GM19372 (cell line): Measurements from ENCODE around the gene MAOA.
"Not testable (repeated sequence)": the region's sequence is repeated elsewhere in the genome, so short reads cannot be mapped to it uniquely, and the experiment has no call there.

Experiments
- ATAC-seq: cut with Tn5 transposase; IDR thresholded peaks from one replicate; pipeline ENCODE4 v1.9.1; 2021; ENCODE audit warnings: mild to moderate bottlenecking, low read depth, moderate library complexity; ENCODE audit not compliant: unreplicated experiment

The MAOA gene

DNA sequence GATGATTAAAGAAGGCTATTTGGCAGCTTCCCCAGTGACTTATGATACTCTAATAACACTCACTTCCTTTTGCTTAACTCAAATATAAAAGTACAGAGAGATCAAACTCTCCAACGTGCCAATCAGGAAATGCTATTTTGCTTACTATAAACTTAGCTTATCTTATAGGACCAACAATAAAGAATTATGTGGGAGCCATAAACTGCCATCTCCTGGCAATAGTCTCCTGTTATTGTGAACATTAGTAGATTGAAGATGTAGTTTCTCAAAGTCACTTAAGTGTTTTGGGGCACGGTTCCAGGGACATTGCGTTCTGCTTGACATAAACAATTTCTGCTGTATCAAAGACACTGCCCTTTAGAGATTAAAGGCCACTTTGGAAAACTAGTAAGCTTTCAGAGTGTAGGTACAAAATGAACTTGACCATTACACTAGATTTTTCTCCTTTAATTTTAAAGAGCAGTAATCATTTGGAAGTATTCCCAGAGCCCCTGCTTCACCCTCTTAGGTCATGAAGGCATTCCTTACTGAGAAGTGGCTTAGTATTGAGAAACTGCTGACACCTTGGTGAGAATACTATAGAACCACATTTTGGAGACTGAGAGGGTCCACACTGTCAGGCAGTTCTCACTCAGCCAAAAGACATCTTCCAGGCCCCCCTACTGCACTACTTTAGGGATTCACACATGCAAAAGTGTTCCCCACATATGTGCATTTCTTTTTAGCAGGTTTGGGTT is 51.9 kb downstream of the MAOA start:
- no peak for ATAC-seq

- ATAC-seq = no peak
These were observed 60.0 kb downstream of the MAOA start for GRCh38 chrX:43716144-43716543.

DNA sequence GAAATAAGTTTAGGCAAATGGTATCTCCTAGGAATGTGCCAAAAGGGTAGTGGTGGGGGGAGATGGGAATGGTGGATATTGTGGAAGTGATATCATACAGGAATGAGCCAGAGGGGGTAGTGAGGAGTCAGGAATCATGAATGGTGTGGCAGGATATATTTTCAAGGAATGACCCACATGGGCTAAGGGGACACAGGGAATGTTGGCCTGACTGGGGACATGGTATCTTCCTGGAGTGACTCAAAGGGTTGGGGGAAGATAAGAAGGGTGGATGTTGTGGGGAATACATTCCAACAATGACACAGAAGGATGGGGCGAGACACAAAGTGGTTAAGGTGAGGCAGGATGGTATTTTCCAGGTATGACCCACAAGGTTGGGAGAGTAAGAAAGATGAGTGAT is 60.6 kb downstream of the MAOA start:
- no peak for ATAC-seq

- no peak for ATAC-seq
These were observed 61.1 kb downstream of the MAOA start for GRCh38 chrX:43717161-43717560.

- ATAC-seq = no peak
These were observed 62.0 kb downstream of the MAOA start for GRCh38 chrX:43718081-43718480.

DNA sequence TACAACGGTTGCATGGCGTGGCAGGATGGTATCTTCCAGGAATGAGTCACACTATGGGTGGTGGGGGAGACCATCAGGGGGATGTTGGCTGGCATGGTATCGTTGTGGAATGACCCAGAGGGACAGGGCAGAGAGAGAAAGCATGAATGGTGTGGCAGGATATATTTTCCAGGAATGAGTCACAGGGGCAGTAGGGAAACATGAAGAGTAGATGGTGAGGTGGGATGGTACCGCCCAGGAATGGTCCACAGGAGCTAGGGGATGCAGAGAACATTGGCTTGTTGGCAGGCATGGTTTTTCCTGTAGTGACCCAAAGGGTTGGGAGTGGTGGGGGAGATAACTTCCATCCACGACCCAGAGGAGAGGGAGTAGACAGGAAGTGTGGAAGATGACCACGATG is 62.4 kb downstream of the MAOA start:
- ATAC-seq = no peak

GRCh38 chrX:43718956-43719355 is 62.9 kb downstream of the MAOA start:
- ATAC-seq = no peak

- ATAC-seq = no peak
These were observed 64.0 kb downstream of the MAOA start for GRCh38 chrX:43720082-43720481.

GRCh38 chrX:43720961-43721360 is 64.9 kb downstream of the MAOA start:
- no peak for ATAC-seq

- ATAC-seq = not testable (repeated sequence)
These were observed 69.1 kb downstream of the MAOA start for GRCh38 chrX:43725227-43725626.

DNA sequence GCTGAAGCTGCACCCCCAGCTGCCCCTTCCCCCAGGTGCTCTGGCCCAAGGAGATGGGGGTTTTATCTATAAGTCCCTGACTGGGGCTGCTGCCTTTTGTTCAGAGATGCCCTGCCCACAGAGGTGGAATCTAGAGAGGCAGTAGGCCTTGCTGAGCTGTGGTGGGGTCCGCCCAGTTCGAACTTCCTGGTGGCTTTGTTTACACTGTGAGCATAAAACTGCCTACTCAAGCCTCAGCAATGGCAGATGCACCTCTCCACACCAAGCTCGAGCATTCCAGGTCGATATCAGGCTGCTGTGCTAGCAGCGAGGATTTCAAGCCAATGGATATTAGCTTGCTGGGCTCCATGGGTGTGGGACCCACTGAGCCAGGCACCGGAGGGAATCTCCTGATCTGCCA is 71.2 kb downstream of the MAOA start:
- not testable (repeated sequence) for ATAC-seq

DNA sequence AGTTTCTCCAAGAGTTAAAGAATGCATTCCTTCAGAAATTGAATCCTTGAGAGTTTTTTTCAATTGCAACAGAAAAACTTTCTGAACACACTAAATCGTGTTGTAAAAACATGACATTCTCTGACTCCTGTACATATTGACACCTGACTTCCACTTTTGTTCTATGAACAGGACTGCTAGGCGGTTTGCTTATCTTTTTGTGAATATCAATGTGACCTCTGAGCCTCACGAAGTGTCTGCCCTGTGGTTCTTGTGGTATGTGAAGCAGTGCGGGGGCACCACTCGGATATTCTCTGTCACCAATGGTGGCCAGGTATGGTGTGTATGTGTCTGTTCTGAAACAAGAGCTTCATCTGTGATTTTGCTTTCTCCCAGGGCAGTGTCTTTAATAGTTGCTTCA is 71.9 kb downstream of the MAOA start:
- no peak for ATAC-seq

- no peak for ATAC-seq
These were observed 72.9 kb downstream of the MAOA start for GRCh38 chrX:43728966-43729365.

GRCh38 chrX:43731086-43731485 is 75.0 kb downstream of the MAOA start:
- ATAC-seq = no peak

GRCh38 chrX:43733699-43734098 is 77.6 kb downstream of the MAOA start:
- no peak for ATAC-seq

GRCh38 chrX:43734444-43734843 is 78.3 kb downstream of the MAOA start:
- no peak for ATAC-seq

DNA sequence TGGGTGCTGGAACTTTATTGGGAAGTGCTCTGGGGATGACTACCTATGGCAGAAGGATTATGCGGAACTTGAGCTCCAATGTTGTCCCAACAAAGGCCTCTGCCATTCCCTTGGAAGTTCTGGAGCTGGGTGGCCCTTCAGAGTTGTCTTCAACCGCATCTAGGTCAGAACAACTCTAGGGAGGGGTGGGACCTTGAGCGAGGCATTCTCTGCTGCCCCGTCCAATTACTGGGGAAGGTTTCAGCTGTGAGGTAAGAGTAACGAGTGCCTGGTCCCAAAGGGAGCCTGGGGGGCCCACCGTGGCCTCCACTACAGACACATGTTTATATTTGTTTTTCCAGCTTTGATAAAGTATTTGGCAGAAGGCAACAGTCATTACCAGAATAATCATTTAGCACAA is 79.4 kb downstream of the MAOA start:
- no peak for ATAC-seq

GRCh38 chrX:43735957-43736356 is 79.9 kb downstream of the MAOA start:
- no peak for ATAC-seq

GRCh38 chrX:43741843-43742573 is 85.9 kb downstream of the MAOA start:
- no peak for ATAC-seq

DNA sequence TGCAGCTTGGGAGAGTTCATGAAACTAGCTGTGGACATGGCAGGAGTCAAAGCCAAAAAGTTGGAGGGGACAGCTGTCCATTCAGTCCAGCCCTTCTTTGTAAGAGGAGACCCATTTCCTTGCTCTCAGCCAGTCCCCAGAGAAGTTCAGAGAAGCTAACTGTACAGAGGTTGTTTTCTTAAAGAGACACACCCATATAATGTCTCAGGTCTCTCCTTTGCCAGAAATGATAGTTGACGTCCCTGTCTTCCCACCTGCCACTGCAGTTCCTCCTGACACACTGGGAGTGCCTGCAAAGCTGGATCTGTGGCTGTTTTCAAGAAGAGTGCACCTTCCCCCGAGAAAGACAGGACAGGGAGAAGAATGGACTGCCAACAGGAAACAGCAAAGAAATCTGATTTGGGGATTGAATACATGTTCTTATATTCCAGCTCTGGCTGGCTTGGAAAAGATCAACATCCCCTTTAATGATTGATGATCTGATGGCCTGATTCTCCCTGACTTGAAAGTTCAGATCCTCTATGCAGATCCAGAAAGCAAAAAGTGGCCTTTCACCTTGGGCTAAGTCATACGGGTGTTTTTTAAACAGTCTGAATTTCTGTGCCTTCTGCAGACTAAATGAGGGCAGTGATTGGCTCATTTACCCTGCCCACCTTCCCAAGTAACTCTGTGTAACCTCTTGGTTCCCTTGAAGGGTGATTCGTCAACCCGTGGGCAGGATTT is 87.2 kb downstream of the MAOA start:
- no peak for ATAC-seq

GRCh38 chrX:43744284-43744683 is 88.2 kb downstream of the MAOA start:
- no peak for ATAC-seq
